ENCODE results near the gene C1orf105.

C1orf105 gene

GRCh38 chr1:172397633-172398032 lies 22.9 kb upstream of the C1orf105 start:
- no peak for DNase-seq

- DNase-seq = no peak
Observed at GRCh38 chr1:172398193-172398592, 22.3 kb upstream of the C1orf105 start.

- DNase-seq = peak; percentile 46
Observed at GRCh38 chr1:172398970-172399755, 21.3 kb upstream of the C1orf105 start.

- DNase-seq = no peak
Observed at GRCh38 chr1:172399756-172400721, 20.4 kb upstream of the C1orf105 start.

GRCh38 chr1:172400722-172401105 lies 19.8 kb upstream of the C1orf105 start:
- DNase-seq = no peak

- no peak for DNase-seq
Observed at GRCh38 chr1:172401477-172401876, 19.0 kb upstream of the C1orf105 start.

- no peak for DNase-seq
Observed at GRCh38 chr1:172401892-172402291, 18.6 kb upstream of the C1orf105 start.

GRCh38 chr1:172402878-172403569 lies 17.5 kb upstream of the C1orf105 start:
- no peak for DNase-seq

- DNase-seq = no peak
Observed at GRCh38 chr1:172404121-172404520, 16.4 kb upstream of the C1orf105 start.

- DNase-seq = no peak
Observed at GRCh38 chr1:172405912-172406311, 14.6 kb upstream of the C1orf105 start.

GRCh38 chr1:172406968-172407367 lies 13.5 kb upstream of the C1orf105 start:
- DNase-seq = no peak

- DNase-seq = no peak
Observed at GRCh38 chr1:172408958-172409357, 11.5 kb upstream of the C1orf105 start.

- DNase-seq = no peak
Observed at GRCh38 chr1:172410027-172410426, 10.5 kb upstream of the C1orf105 start.

- no peak for DNase-seq
Observed at GRCh38 chr1:172411791-172412338, 8.6 kb upstream of the C1orf105 start.

GRCh38 chr1:172414331-172414730 lies 6.2 kb upstream of the C1orf105 start:
- DNase-seq = no peak

GRCh38 chr1:172416496-172417035 lies 3.9 kb upstream of the C1orf105 start:
- DNase-seq = no peak

- DNase-seq = no peak
Observed at GRCh38 chr1:172417557-172417956, 2.9 kb upstream of the C1orf105 start.

- DNase-seq = no peak
Observed at GRCh38 chr1:172421974-172422604, 1.6 kb downstream of the C1orf105 start.

GRCh38 chr1:172423336-172423735 lies 2.9 kb downstream of the C1orf105 start:
- no peak for DNase-seq

- DNase-seq = no peak
Observed at GRCh38 chr1:172425339-172425738, 4.9 kb downstream of the C1orf105 start.

GRCh38 chr1:172427191-172427590 lies 6.7 kb downstream of the C1orf105 start:
- DNase-seq = peak; percentile 33

Measured in CD4-positive, alpha-beta T cell treated with Interleukin-12 subunit alpha and Interleukin-12 subunit beta, for 1 hour (primary cell).